T follicular helper cell (primary cell): ENCODE measurements around the gene NDUFC1.

Experiments used
- DNase-seq: peaks from one replicate; pipeline ENCODE4 v3.0.0-alpha.2; 2020; ENCODE audit warnings: low read depth

Gene NDUFC1

GRCh38 chr4:139247241-139247640, 55.0 kb downstream of the NDUFC1 start:
- no peak for DNase-seq

- no peak for DNase-seq
Observed at GRCh38 chr4:139246166-139246565, 56.1 kb downstream of the NDUFC1 start.

GRCh38 chr4:139245590-139245989, 56.7 kb downstream of the NDUFC1 start:
- DNase-seq, result no peak

GRCh38 chr4:139243448-139244365, 58.6 kb downstream of the NDUFC1 start:
- DNase-seq, result no peak

- DNase-seq, result no peak
Observed at GRCh38 chr4:139242511-139243051, 59.7 kb downstream of the NDUFC1 start.

- no peak for DNase-seq
Observed at GRCh38 chr4:139241784-139242151, 60.5 kb downstream of the NDUFC1 start.

- no peak for DNase-seq
Observed at GRCh38 chr4:139241086-139241783, 61.0 kb downstream of the NDUFC1 start.
